ENCODE measurements around the gene NDUFA5.

Gene NDUFA5

GRCh38 chr7:123557398-123558288 is at the start of gene NDUFA5:
TSS of gene NDUFA5 (minus strand) at chr7:123557818. CDS start at chr7:123557795, 23 bp downstream.
- peak; percentile 91 for DNase-seq (ENCODE audit: low read depth)

DNA sequence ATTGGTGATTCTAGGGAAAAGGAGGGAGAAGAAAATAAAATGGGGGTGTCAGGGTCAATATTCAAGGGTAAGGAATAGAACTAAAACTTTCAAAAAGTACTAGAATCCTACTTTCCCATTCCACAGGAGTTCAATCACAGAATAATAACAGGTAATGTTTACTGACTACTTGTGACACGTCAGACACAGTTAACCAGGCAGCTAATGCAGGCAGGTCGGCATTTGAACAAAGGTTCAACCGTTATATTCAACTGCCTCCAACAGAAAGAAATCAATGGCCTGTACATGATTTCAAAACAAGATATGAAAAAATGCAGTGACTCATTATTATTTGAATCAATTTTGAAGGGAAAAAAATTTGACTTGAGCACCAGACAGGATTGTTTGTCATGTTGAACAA is 47.1 kb upstream of the NDUFA5 start:
- DNase-seq (ENCODE audit: low read depth), result no peak

GRCh38 chr7:123602648-123603047 is 45.0 kb upstream of the NDUFA5 start:
- no peak for DNase-seq (ENCODE audit: low read depth)

- DNase-seq (ENCODE audit: low read depth), result no peak
These were observed 43.9 kb upstream of the NDUFA5 start, which contains the start of gene ASB15 for GRCh38 chr7:123601530-123601929. TSS of gene ASB15 (plus strand) at chr7:123601821. CDS start at chr7:123614503, 12,682 bp downstream.

DNA sequence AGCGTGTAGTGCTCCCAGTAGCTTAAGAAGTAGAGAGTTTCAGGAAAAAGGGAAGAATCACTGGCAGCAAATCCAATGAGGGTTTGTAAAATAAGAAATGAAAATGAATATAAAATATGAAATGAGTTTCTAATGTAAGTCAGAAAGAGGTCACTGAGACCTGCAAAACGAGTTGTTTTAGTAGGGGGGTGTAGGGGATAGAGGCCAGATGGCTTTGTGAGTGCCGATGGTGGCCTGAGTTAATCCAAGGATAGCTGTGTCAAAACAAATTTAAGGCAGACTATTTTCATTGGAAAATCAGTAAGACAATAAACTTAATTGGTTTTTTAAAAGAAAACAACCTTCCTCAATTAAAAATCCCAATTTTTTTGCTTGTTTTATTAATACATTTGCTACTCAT is 43.3 kb upstream of the NDUFA5 start:
- DNase-seq (ENCODE audit: low read depth), result no peak

- no peak for DNase-seq (ENCODE audit: low read depth)
These were observed 42.1 kb upstream of the NDUFA5 start for GRCh38 chr7:123599766-123600165.

- DNase-seq (ENCODE audit: low read depth), result no peak
These were observed 41.0 kb upstream of the NDUFA5 start for GRCh38 chr7:123598657-123599056.

- DNase-seq (ENCODE audit: low read depth), result no peak
These were observed 37.2 kb upstream of the NDUFA5 start for GRCh38 chr7:123594813-123595241.

DNA sequence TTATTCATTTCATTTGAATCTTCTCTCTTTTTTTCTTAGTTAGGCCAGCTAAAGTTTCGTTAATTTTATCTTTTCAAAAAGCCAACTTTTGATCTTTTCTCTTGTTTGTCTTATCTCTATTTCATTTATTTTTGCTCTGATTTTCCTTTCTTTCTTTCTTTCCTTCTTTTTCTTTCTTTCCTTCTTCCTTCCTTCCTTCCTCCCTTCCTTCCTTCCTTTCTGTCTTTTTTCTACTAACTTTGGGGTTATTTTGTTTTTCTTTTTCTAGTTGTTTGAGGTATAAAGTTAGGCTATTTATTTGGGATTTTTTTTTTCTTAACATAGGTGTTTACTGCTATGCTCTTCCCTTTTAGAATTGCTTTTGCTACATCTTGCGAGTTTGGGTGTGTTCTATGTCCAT is 30.8 kb upstream of the NDUFA5 start:
- no peak for DNase-seq (ENCODE audit: low read depth)

- no peak for DNase-seq (ENCODE audit: low read depth)
These were observed 26.2 kb upstream of the NDUFA5 start for GRCh38 chr7:123583821-123584220.

DNA sequence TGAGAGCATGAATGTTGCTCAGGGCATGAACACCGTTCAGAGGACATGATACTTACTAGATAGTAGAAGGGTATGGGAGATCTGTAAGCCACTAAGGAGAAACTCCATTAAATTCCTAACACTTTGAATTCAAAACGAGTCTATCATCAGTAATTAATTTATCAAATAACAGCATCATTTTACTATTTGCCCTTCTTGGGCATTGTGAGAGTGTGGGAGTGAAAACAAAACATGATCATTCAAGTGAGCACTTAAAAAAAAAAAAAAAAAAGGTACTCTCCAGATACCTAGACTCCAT is 23.5 kb upstream of the NDUFA5 start:
- no peak for DNase-seq (ENCODE audit: low read depth)

DNA sequence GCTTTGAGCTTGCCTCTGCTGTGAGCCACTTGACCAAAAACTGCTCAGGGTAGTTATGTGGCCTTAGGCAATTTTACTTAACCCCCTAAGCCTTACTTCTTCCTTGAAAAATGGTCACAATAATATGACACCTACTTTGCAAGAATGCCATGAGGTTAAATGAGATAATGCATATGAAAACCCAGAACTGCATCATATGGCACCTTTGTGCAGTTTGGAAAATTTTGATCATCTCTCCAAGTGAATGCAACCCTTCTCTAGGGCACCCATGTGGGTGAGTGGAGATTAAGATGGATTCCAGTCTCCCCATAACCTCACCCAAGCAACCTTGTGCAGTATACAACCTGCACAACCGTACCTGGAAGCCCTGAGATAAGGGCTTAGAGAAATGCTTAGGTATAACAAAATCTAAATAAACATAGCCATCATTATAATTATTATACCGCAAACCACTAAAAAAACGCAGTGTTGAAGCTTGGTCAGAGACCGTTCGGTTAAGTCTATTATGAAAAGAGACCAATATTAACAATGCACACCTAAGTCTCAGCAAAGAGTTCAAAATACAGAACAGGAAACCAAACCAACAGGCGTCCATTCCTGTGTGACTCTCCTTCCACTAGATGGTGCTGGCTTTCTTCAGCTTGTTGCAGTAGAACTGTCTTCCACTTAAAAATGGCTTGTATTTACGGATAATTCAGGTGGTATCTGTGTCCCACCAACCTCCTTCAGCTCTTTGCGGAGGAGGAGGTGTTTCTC is 23.0 kb upstream of the NDUFA5 start:
- DNase-seq (ENCODE audit: low read depth), result no peak

DNA sequence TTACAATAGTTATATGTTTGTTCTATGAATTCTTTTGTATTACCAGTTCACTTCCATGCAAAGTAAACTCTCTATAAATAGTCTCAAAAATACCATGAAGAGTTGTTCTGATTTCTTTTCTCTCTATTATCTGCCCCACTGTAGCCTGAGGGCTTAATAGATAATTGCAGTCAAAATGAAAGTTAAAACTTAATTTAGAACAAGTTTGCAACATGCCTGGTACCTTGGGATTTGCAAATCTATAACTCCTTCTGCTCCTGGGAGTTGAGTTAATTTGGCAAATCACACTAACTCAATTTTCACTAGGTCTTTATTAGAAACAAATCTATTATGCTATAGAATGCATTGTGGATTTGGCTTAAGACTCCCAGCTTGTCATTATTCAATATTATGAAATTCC is 21.8 kb upstream of the NDUFA5 start:
- DNase-seq (ENCODE audit: low read depth), result no peak

GRCh38 chr7:123573896-123574467 is 16.4 kb upstream of the NDUFA5 start:
- DNase-seq (ENCODE audit: low read depth), result no peak

DNA sequence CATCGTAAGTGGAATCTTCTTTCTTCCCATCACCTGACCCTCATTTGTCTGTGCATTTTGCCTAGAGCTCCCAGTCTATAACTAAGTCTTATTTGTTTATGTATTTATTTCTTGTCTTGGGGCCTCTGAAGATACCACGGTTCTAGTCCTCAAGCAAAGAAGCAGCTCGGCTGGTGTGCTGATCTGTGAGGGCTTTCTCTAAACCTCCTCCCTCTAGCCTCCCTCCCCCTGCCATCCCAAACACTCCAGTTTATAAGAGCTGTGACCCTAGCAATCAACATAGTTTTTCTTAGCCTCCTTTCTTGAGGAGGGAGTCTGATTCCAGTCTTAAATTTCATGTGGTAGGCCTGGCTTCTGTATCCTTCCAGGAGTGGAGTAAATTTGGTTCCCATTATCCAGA is 15.7 kb upstream of the NDUFA5 start:
- DNase-seq (ENCODE audit: low read depth), result no peak

- DNase-seq (ENCODE audit: low read depth), result no peak
These were observed 14.1 kb upstream of the NDUFA5 start for GRCh38 chr7:123571684-123572083.

GRCh38 chr7:123571187-123571586 is 13.6 kb upstream of the NDUFA5 start:
- DNase-seq (ENCODE audit: low read depth), result no peak

GRCh38 chr7:123570390-123571182 is 13.0 kb upstream of the NDUFA5 start:
- no peak for DNase-seq (ENCODE audit: low read depth)

DNA sequence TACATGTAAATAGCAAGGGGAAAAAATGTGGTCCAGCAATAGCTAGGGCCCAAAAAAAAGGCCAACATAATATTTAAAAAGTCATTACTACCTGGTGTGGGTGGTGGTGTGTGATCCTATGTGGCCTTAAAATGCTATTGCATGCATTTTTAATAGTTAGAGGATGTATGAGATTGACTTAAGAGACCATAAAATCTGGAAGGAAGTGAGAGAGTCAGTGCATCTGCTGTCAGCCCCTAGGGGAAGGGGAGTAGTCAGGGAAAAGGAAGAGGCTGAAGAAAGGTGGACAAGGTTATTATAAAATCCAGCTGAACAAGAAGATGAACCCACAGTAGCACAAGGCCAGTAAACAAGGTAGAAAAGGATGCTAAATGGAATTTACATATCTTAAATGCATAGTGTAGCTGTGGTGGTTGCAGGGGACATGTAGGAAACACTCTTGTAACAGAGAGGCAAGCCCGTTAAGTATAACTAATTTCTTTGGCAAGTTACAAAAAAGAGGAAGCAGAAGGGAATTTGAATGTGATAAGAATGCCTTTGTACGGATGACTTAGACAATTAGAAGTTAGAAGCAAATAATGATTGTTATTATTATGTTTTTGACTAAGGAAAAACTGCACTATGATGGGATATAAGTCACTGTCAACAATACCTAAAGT is 11.9 kb upstream of the NDUFA5 start:
- DNase-seq (ENCODE audit: low read depth), result no peak

GRCh38 chr7:123562121-123562520 is 4.5 kb upstream of the NDUFA5 start:
- no peak for DNase-seq (ENCODE audit: low read depth)

GRCh38 chr7:123558289-123558874 is 764 bp upstream of the NDUFA5 start:
- DNase-seq (ENCODE audit: low read depth), result no peak
